Measurements from ENCODE around the gene TANC1. TPM values are rescaled to one million over a fixed set of nuclear protein-coding genes. Genes with fewer than 3 reads are reported as not detected.

The TANC1 gene
- total and polyA plus RNA-seq, 2 of the 4 experiments (the other 2 are of a cell fraction) = 10.2 to 12.9 TPM

DNA sequence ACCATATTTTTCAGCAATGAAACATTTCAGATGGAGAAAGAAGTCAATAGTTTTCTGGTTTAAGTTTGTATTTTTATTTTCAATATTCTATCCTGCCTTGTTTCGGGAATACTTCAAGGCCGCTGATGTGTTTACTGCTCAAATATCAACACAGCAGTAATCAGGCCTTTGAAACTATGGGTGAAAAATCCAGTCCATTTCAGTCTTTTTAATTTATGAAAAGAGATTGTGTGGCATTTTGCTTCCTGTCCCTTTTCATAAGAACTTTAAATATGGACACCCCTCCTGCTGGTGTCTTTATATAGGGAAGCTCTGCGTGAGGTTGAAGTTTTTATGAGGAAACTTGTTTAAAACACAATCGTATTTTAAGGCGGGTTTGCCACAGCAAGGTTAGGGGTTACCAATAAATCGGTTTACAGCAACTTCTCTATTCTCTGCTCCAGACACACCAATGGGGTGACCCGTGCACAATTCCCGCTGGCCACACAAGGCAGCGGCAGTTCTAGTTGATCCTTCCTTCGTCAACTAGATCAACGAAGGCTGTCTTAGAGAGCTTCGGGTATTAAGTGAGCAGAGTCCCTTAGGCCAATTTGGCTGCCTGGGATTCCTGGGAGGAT, 1.2 kb upstream of the TANC1 start:
- Histone ChIP-seq H4K8ac (ENCODE audit: low read depth in 2 of 2, low read length in 2 of 2) (peak overlapping the region; percentile 19 to 82), H2BK5ac (ENCODE audit: low read depth, low read length, poor library complexity, severe bottlenecking) (peak overlapping the region; percentile 56), H3K9ac (ENCODE audit: low read depth, low read length) (peak overlapping the region; percentile 76), H2AK9ac (replicated peaks; ENCODE audit: low read depth, low read length, poor library complexity) (peak overlapping the region; percentile 6), H3K27me3 (ENCODE audit: control insufficient read depth, insufficient read depth, low read length) (no peaks in the 10 kb centered on the region), H3K4me2 (ENCODE audit: low read depth, low read length) (peak overlapping the region; percentile 87), H3K9me1 (ENCODE audit: insufficient read depth, low read length) (no peaks in the 10 kb centered on the region), H2AFZ (replicated peaks; ENCODE audit: low read length, poor library complexity) (peak overlapping the region; percentile 92), H3K56ac (ENCODE audit: extremely low read depth, insufficient read depth, low read length) (peak overlapping the region; percentile 86; the same call in 1 of the 2 replicates), H4K20me1 (ENCODE audit: insufficient read depth, low read length) (peaks cover 26% of the 10 kb centered on the region), H3K4me1 (ENCODE audit: control insufficient read depth, insufficient read depth, low read length) (peaks cover 7% of the 10 kb centered on the region), H3K4me3 (ENCODE audit: insufficient read depth, low read depth, low read length) (no peak overlapping the region), H3K4ac (ENCODE audit: low read depth, low read length) (peak overlapping the region; percentile 68), H3K14ac (replicated peaks; ENCODE audit: low read depth, low read length) (peak overlapping the region; percentile 15; the same call in 1 of the 2 replicates), H4K5ac (ENCODE audit: low read depth, low read length) (peak overlapping the region; percentile 36), H3K79me1 (ENCODE audit: low read depth in 1 of 2, low read length in 2 of 2) (peaks cover 14 to 23% of the 10 kb centered on the region in 2 experiments), H2BK20ac (ENCODE audit: low read depth, low read length) (peak overlapping the region; percentile 6; the same call in 1 of the 2 replicates), H2AK5ac (ENCODE audit: low read depth, low read length) (peak overlapping the region; percentile 47; the same call in 1 of the 2 replicates), H3K36me3 (ENCODE audit: control insufficient read depth, insufficient read depth, low read length) (no peaks in the 10 kb centered on the region), H2BK120ac (ENCODE audit: low read depth, low read length) (peak overlapping the region; percentile 75), H3K23ac (ENCODE audit: low read depth, low read length) (peak overlapping the region; percentile 59), H3K18ac (ENCODE audit: low read depth, low read length) (peak overlapping the region; percentile 25; the same call in 1 of the 2 replicates), H2BK15ac (ENCODE audit: low read depth, low read length) (peak overlapping the region; percentile 45; the same call in 1 of the 3 replicates), H4K91ac (ENCODE audit: insufficient read depth, low read depth, low read length) (peak overlapping the region; percentile 31; the same call in 1 of the 2 replicates), H3K27ac (ENCODE audit: insufficient read depth, low read length) (peak overlapping the region; percentile 87), H3K9me3 (ENCODE audit: control insufficient read depth, insufficient read depth, low read length) (no peaks in the 10 kb centered on the region)
- no TSS peak for BruUV-seq (replicated peaks)
- dilution Hi-C loops (cut with HindIII; ENCODE audit: low sequenced_read_pairs, unreplicated experiment) = no loop called here
- intact Hi-C loops (cut with micrococcal nuclease) = no loop called here
- ATAC-seq (ENCODE audit: low read depth) = no peak
- CTCF ChIA-PET = interaction anchor here (1.3 kb wide), 1 partner anchor 30 kb away, joined by 3 read pairs; no protein-coding TSS in a partner anchor
- in situ Hi-C loops (cut with MboI; ENCODE audit: low sequenced_read_pairs) = no loop called here
- no peak for DNase-seq
- TF ChIP-seq BHLHE40 (IDR thresholded peaks at IDR 0.05; ENCODE audit: low read depth, low read length) = no peak
- no peak for TF ChIP-seq RFX5 (IDR thresholded peaks at IDR 0.05; ENCODE audit: low read depth, low read length)
- no peak for TF ChIP-seq MXI1 (IDR thresholded peaks at IDR 0.05; ENCODE audit: borderline replicate concordance, low read depth, low read length)
- TF ChIP-seq CHD1 (IDR thresholded peaks at IDR 0.05; ENCODE audit: low read depth, low read length) = no peak
- TF ChIP-seq, protein P1, sequence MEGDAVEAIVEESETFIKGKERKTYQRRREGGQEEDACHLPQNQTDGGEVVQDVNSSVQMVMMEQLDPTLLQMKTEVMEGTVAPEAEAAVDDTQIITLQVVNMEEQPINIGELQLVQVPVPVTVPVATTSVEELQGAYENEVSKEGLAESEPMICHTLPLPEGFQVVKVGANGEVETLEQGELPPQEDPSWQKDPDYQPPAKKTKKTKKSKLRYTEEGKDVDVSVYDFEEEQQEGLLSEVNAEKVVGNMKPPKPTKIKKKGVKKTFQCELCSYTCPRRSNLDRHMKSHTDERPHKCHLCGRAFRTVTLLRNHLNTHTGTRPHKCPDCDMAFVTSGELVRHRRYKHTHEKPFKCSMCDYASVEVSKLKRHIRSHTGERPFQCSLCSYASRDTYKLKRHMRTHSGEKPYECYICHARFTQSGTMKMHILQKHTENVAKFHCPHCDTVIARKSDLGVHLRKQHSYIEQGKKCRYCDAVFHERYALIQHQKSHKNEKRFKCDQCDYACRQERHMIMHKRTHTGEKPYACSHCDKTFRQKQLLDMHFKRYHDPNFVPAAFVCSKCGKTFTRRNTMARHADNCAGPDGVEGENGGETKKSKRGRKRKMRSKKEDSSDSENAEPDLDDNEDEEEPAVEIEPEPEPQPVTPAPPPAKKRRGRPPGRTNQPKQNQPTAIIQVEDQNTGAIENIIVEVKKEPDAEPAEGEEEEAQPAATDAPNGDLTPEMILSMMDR (conservative IDR thresholded peaks at IDR 0.05; ENCODE audit: low read depth, low read length) = no peak
- no peak for TF ChIP-seq MAFK (IDR thresholded peaks at IDR 0.05; ENCODE audit: low read depth, low read length)
- no peak for TF ChIP-seq RAD21 (IDR thresholded peaks at IDR 0.05; ENCODE audit: low read length)
- TF ChIP-seq, protein P2, sequence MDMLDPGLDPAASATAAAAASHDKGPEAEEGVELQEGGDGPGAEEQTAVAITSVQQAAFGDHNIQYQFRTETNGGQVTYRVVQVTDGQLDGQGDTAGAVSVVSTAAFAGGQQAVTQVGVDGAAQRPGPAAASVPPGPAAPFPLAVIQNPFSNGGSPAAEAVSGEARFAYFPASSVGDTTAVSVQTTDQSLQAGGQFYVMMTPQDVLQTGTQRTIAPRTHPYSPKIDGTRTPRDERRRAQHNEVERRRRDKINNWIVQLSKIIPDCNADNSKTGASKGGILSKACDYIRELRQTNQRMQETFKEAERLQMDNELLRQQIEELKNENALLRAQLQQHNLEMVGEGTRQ (IDR thresholded peaks at IDR 0.05; ENCODE audit: low read depth, low read length) = no peak
- TF ChIP-seq CEBPB (IDR thresholded peaks at IDR 0.05; ENCODE audit: low read depth, low read length) = no peak
- TF ChIP-seq SMC3 (IDR thresholded peaks at IDR 0.05; ENCODE audit: low read depth, low read length) = no peak
- TF ChIP-seq, protein P3, sequence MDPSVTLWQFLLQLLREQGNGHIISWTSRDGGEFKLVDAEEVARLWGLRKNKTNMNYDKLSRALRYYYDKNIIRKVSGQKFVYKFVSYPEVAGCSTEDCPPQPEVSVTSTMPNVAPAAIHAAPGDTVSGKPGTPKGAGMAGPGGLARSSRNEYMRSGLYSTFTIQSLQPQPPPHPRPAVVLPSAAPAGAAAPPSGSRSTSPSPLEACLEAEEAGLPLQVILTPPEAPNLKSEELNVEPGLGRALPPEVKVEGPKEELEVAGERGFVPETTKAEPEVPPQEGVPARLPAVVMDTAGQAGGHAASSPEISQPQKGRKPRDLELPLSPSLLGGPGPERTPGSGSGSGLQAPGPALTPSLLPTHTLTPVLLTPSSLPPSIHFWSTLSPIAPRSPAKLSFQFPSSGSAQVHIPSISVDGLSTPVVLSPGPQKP (IDR thresholded peaks at IDR 0.05; ENCODE audit: borderline replicate concordance, low read depth, low read length) = no peak
- no peak for TF ChIP-seq POLR2A (IDR thresholded peaks at IDR 0.05; ENCODE audit: low read depth, low read length)
- no peak for TF ChIP-seq MAZ (IDR thresholded peaks at IDR 0.05; ENCODE audit: borderline replicate concordance, low read depth, low read length)
- TF ChIP-seq RCOR1 (IDR thresholded peaks at IDR 0.05; ENCODE audit: insufficient replicate concordance, low read length) = no peak
- POLR2A ChIA-PET (ENCODE audit: unreplicated experiment) = interaction anchor here (0.6 kb wide), 2 partner anchors 12 to 159 kb away, joined by 3 to 4 read pairs; no protein-coding TSS in a partner anchor
- 12% methylated on average over 3 of the region's 12 CpGs; no CpG with 5 or more reads in 1 of the 2 experiments for WGBS, 2 experiments (ENCODE audit: extremely low coverage in 2 of 2, insufficient read length in 1 of 2)

Data from IMR-90 (cell line).